Lower leg skin (tissue), 3 donors: Measurements from ENCODE around the gene LRIG3.

Source experiments
- CTCF ChIP-seq, 3 donors: fragments of 450-650 bp; IDR thresholded peaks; one replicate each; pipeline ENCODE4 v1.5.1; 2016; ENCODE audit warnings: antibody characterized with exemption in 3 of 3, mild to moderate bottlenecking in 3 of 3, moderate library complexity in 2 of 3
- POLR2A ChIP-seq, 2 donors: fragments of 450-650 bp; IDR thresholded peaks; one replicate each; pipeline ENCODE4 v1.6.1; 2016 to 2017; ENCODE audit warnings: antibody characterized with exemption in 2 of 2, mild to moderate bottlenecking in 1 of 2, moderate library complexity in 1 of 2

- TF ChIP-seq POLR2A (IDR thresholded peaks at IDR 0.05), result no peak
- no peak for TF ChIP-seq CTCF (IDR thresholded peaks at IDR 0.05)
These were observed 69.5 kb downstream of the LRIG3 start for GRCh38 chr12:58850826-58851225.
